Measurements from ENCODE around the gene LRRK2.

DNA sequence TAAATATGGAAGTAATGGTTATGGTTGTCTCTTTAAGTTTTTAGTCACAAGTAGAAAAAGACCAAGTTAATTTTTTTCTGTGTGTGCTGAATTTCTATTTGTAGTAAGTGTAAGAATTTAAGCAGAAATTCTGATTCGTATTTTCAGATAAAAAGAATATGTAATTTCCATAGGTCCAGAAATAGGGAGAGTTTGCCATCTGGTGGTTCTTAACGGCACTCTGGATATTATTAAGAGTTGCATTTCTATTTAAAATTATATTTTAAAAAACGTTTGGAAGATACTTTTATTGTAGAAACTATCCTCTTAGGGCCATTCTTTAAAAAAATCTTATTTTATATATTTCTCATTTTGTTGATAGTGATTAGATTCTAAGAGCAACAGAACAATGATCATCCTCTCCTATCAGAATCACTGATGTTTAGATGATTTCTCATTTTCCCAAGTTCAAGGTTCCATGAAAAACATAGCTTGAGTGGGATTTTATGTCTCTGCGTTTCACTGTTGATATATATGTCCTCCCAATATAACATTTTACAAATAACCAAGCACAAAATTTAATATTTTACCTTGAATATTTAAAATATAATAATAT, 88.3 kb downstream of the LRRK2 start:
- TF ChIP-seq, protein P1, sequence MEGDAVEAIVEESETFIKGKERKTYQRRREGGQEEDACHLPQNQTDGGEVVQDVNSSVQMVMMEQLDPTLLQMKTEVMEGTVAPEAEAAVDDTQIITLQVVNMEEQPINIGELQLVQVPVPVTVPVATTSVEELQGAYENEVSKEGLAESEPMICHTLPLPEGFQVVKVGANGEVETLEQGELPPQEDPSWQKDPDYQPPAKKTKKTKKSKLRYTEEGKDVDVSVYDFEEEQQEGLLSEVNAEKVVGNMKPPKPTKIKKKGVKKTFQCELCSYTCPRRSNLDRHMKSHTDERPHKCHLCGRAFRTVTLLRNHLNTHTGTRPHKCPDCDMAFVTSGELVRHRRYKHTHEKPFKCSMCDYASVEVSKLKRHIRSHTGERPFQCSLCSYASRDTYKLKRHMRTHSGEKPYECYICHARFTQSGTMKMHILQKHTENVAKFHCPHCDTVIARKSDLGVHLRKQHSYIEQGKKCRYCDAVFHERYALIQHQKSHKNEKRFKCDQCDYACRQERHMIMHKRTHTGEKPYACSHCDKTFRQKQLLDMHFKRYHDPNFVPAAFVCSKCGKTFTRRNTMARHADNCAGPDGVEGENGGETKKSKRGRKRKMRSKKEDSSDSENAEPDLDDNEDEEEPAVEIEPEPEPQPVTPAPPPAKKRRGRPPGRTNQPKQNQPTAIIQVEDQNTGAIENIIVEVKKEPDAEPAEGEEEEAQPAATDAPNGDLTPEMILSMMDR (IDR thresholded peaks at IDR 0.05; ENCODE audit: insufficient read depth, low read length), result peak; percentile 13
- TF ChIP-seq POLR2AphosphoS5 (IDR thresholded peaks at IDR 0.05; ENCODE audit: low read depth), result no peak

Measured in HL-60 (cell line).